K562 (cell line): Measurements from ENCODE around the gene MT2A. TPM values are rescaled to one million over a fixed set of nuclear protein-coding genes. Genes with fewer than 3 reads are reported as not detected.

Source experiments
- ATAC-seq: fragments of 200-7000 bp; cut with Tn5 transposase; 3 replicates; pipeline ENCODE4 v1.9.1; 2020; ENCODE audit warnings: moderate library complexity
- BruUV-seq: library from RNA; stranded (reverse); fragments of 400-500 nt; replicated peaks from 2 replicates; lab custom pipeline; 2021; lab: Mats Ljungman, UMichigan
- CTCF ChIA-PET: fragments of 300-600 bp; formaldehyde crosslinking; extraction: SDS; loops from one replicate; lab custom pipeline; 2021; ENCODE audit warnings: low intra/inter-chr PET ratio; lab: Yijun Ruan, JAX
- POLR2A ChIA-PET: fragments of 300-600, 350-650 bp; sonication (Branson Sonifier 250); formaldehyde crosslinking; extraction: SDS; loops from one replicate; lab custom pipeline; 2021; ENCODE audit warnings: antibody characterized with exemption, inconsistent platforms; lab: Yijun Ruan, JAX
- DNase-seq, 4 experiments: peaks; one replicate each; pipeline versions ENCODE4 v3.0.0 to v3.0.0-alpha.2; 2011 to 2018; ENCODE audit warnings: low spot score in 3 of 4, mixed read lengths in 3 of 4; ENCODE audit errors: extremely low read depth in 1 of 4
- FAIRE-seq: peaks from 2 replicates; lab custom pipeline; 2011; peaks lifted over from hg19 to GRCh38; lab: Jason Lieb, UNC
- H2AFZ ChIP-seq: 2 replicates; pipeline ENCODE4 v1.6.0; 2011; ENCODE audit warnings: low read depth, low read length, control low read depth, inconsistent platforms
- H3K27ac ChIP-seq: fragments of 200-600 bp; 3 replicates; pipeline ENCODE4 v1.8.0; 2011; ENCODE audit warnings: low read depth, mild to moderate bottlenecking, control low read depth, inconsistent platforms, low read length, moderate library complexity, mixed read lengths; ENCODE audit errors: extremely low read depth
- H3K27me3 ChIP-seq, 2 experiments: fragments of 300-600 bp in 1 of 2; 2 replicates in 1 of 2; 3 replicates in 1 of 2; pipeline versions ENCODE4 v1.6.0 to v1.8.0; 2011; ENCODE audit warnings: inconsistent platforms in 2 of 2, low read length in 2 of 2, mild to moderate bottlenecking in 1 of 2, mixed read lengths in 1 of 2, moderate library complexity in 1 of 2; ENCODE audit not compliant: control insufficient read depth in 2 of 2, insufficient read depth in 2 of 2
- H3K36me3 ChIP-seq: fragments of 300-600 bp; 3 replicates; pipeline ENCODE4 v1.8.0; 2011; ENCODE audit warnings: mild to moderate bottlenecking, low read length, inconsistent platforms; ENCODE audit not compliant: control insufficient read depth, insufficient read depth
- H3K4me1 ChIP-seq, 2 experiments: fragments of 200-600 bp in 1 of 2; replicated peaks in 1 of 2; 2 replicates in 1 of 2; 3 replicates in 1 of 2; pipeline versions ENCODE4 v1.5.1 to v1.8.0; 2011; ENCODE audit warnings: inconsistent platforms in 2 of 2, low read length in 2 of 2, mild to moderate bottlenecking in 1 of 2, mixed read lengths in 1 of 2, moderate library complexity in 1 of 2; ENCODE audit not compliant: control insufficient read depth in 2 of 2, insufficient read depth in 2 of 2
- H3K4me2 ChIP-seq: 2 replicates; pipeline ENCODE4 v1.6.1; 2011; ENCODE audit warnings: low read length, control low read depth, inconsistent platforms, mixed read lengths; ENCODE audit not compliant: insufficient read depth
- H3K4me3 ChIP-seq: fragments of 200-600 bp; sonication (generic), shearing (Covaris generic); 2 replicates; pipeline ENCODE4 v1.5.1; 2016; ENCODE audit warnings: control low read depth, inconsistent platforms
- H3K79me2 ChIP-seq: fragments of 200-600 bp; 3 replicates; pipeline ENCODE4 v1.8.0; 2011; ENCODE audit warnings: low read length, inconsistent platforms; ENCODE audit not compliant: control insufficient read depth, insufficient read depth
- H3K9ac ChIP-seq, 2 experiments: 2 replicates each; pipeline versions ENCODE4 v1.6.0 to v1.6.1; 2011; ENCODE audit warnings: low read depth in 2 of 2, low read length in 2 of 2, control low read depth in 1 of 2, inconsistent platforms in 1 of 2, mild to moderate bottlenecking in 1 of 2, mixed read lengths in 1 of 2; ENCODE audit not compliant: insufficient read depth in 1 of 2
- H3K9me1 ChIP-seq: one replicate; pipeline ENCODE4 v1.6.0; 2011; ENCODE audit warnings: inconsistent platforms, mild to moderate bottlenecking, low read length, moderate library complexity; ENCODE audit not compliant: control insufficient read depth, insufficient read depth
- H3K9me3 ChIP-seq: replicated peaks from 2 replicates; pipeline ENCODE4 v1.5.1; 2011; ENCODE audit warnings: low read depth, low read length, inconsistent platforms; ENCODE audit not compliant: control insufficient read depth, insufficient read depth
- H4K20me1 ChIP-seq: replicated peaks from 2 replicates; pipeline ENCODE4 v1.6.1; 2011; ENCODE audit warnings: low read length, inconsistent platforms, mixed read lengths; ENCODE audit not compliant: control insufficient read depth, insufficient read depth
- CBX2 ChIP-seq: fragments of 200-600 bp; sonication (generic); IDR thresholded peaks from one replicate; pipeline ENCODE4 v1.6.1; 2012; ENCODE audit warnings: mild to moderate bottlenecking, low read length, inconsistent platforms; ENCODE audit not compliant: insufficient read depth, poor library complexity, severe bottlenecking
- RBM22 ChIP-seq: fragments of 200-400 bp; formaldehyde crosslinking; IDR thresholded peaks from 2 replicates; pipeline ENCODE4 v1.6.1; 2018; ENCODE audit warnings: low read length, low read depth; ENCODE audit not compliant: poor library complexity, severe bottlenecking
- ZBTB1 ChIP-seq: sonication (generic); formaldehyde crosslinking; IDR thresholded peaks from 2 replicates; pipeline ENCODE4 v1.8.1; 2023; ENCODE audit warnings: missing genetic modification reagents, low read depth, mild to moderate bottlenecking, borderline replicate concordance
- WGBS: fragments of 100-300 bp; shearing (Covaris generic); methylation state at CpG from one replicate; pipeline ENCODE4 v1.1.6; 2016; ENCODE audit warnings: low coverage, mixed read lengths; ENCODE audit not compliant: insufficient coverage; ENCODE audit errors: missing lambda C conversion rate; 5-methylcytosine and 5-hydroxymethylcytosine counted together
- in situ Hi-C: fragments of 300-500 bp; cut with MboI; formaldehyde crosslinking; loops from 4 replicates; pipeline ENCODE4 v1.15.0; 2018; ENCODE audit warnings: inconsistent platforms, mixed read lengths
- intact Hi-C: fragments of 100-400 bp; cut with micrococcal nuclease; formaldehyde crosslinking; loops from 2 replicates; pipeline ENCODE4 v1.14.2; 2022
- polyA plus RNA-seq, 8 experiments: library from polyadenylated mRNA; depleted of rRNA in 4 of 8; stranded (reverse) in 5 of 8; unstranded in 3 of 8; fragments of >200 nt; fragmentation: Nextera tagmentation in 2 of 8; fragmentation: Illumina TruSeq in 1 of 8; extraction: Ambion mirVana in 2 of 8; extraction: Trizol in 1 of 8; gene quantifications; 2 replicates each; pipeline versions ENCODE4 v1.2.1 to v1.2.3, GENCODE V29; 2011 to 2014; ENCODE audit warnings: inconsistent platforms in 1 of 8, missing spikeins in 1 of 8
- total RNA-seq, 7 experiments: library from RNA; depleted of rRNA in 6 of 7; stranded (reverse); fragments of >200 nt in 6 of 7; fragmentation: Illumina TruSeq in 2 of 7; extraction: Trizol in 2 of 7; gene quantifications; 2 replicates each; pipeline versions ENCODE4 v1.2.1 to v1.2.3, GENCODE V29; 2011 to 2021; ENCODE audit warnings: low replicate concordance in 1 of 7
- TF ChIP-seq, protein P1 (sequence below): fragments of 450-650 bp; formaldehyde crosslinking; IDR thresholded peaks from 2 replicates; pipeline ENCODE4 v1.4.0; 2020; ENCODE audit warnings: mild to moderate bottlenecking, moderate library complexity

MT2A gene
- total and polyA plus RNA-seq, 9 of the 15 experiments (the other 6 are each of a cell fraction or from before 2014, with no cell fraction given), result 2.0 to 16.9 (median 8.5) TPM

DNA sequence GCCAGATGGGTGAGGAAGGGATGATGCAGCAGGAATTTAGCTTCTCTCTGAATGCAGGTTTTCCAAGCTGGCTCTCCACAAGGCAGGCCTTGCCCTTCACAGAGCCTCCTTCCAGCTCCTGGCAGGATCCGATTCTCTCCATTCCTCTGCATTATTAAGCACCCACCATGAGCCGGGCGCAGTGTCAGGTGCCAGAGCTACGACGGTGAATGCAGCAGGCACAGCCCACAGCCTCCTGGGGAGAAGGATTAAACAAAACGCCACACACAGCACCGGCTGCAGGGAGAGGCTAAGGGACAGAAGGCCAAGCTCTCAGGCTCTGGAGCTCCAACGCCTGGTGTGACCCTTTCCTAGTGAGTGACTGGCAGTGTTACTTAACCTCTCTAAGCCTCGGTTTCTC is 7.1 kb upstream of the MT2A start:
- Histone ChIP-seq H3K9me3 (no peaks in the 10 kb centered on the region), H3K27me3 (peaks cover 3 to 13% of the 10 kb centered on the region in 2 experiments; a peak in 2 of 5 replicates), H2AFZ (no peak overlapping the region), H3K9ac (no peak overlapping the region), H3K4me3 (no peak overlapping the region), H3K36me3 (no peaks in the 10 kb centered on the region), H3K79me2 (no peaks in the 10 kb centered on the region), H3K9me1 (no peaks in the 10 kb centered on the region), H3K4me1 (peaks cover 0 to 2% of the 10 kb centered on the region in 2 experiments; a peak in 1 of 5 replicates), H3K4me2 (no peak overlapping the region), H3K27ac (no peak overlapping the region), H4K20me1 (no peaks in the 10 kb centered on the region)
- in situ Hi-C loops (no loop called here), intact Hi-C loops (no loop called here)
- DNase-seq, result no peak
- POLR2A ChIA-PET, result interaction anchor here (1.0 kb wide), 1 partner anchor 100 kb away, joined by 4 read pairs; no protein-coding TSS in a partner anchor
- TF ChIP-seq CBX2 (no peak), RBM22 (no peak), ZBTB1 (CRISPR knock-in tag) (no peak)
- TF ChIP-seq, protein P1, sequence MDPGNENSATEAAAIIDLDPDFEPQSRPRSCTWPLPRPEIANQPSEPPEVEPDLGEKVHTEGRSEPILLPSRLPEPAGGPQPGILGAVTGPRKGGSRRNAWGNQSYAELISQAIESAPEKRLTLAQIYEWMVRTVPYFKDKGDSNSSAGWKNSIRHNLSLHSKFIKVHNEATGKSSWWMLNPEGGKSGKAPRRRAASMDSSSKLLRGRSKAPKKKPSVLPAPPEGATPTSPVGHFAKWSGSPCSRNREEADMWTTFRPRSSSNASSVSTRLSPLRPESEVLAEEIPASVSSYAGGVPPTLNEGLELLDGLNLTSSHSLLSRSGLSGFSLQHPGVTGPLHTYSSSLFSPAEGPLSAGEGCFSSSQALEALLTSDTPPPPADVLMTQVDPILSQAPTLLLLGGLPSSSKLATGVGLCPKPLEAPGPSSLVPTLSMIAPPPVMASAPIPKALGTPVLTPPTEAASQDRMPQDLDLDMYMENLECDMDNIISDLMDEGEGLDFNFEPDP (CRISPR knock-in tag), result no peak
- no peak for FAIRE-seq
- BruUV-seq, result no TSS peak
- CTCF ChIA-PET, result interaction anchor here (0.9 to 1.2 kb wide), 2 partner anchors 23 to 100 kb away, joined by 3 to 4 read pairs; no protein-coding TSS in a partner anchor
- WGBS, result 1% methylated on average over 9 of the region's 9 CpGs
- no peak for ATAC-seq
